ENCODE data around the gene CDC45. TPM values are rescaled to one million over a fixed set of nuclear protein-coding genes. Genes with fewer than 3 reads are reported as not detected.

CDC45 gene
- total and polyA plus RNA-seq, 8 donors: 0.28 to 1.3 (median 0.63) TPM; not detected in 2

GRCh38 chr22:19555651-19556050 lies 75.9 kb downstream of the CDC45 start:
- intact Hi-C loops (cut with DNase I): no loop called here
- H3K9me3 ChIP-seq: no peaks in the 10 kb centered on the region
- no peaks in the 10 kb centered on the region for H3K4me1 ChIP-seq
- no peak for TF ChIP-seq CTCF (IDR thresholded peaks at IDR 0.05)
- no peaks in the 10 kb centered on the region for H3K36me3 ChIP-seq
- DNase-seq (peak in 1 of 6 donors; percentile 19), FAIRE-seq (no peak), ATAC-seq (no peak)
- H3K27ac ChIP-seq: no peak overlapping the region
- no peaks in the 10 kb centered on the region for H3K27me3 ChIP-seq
- 68 to 70% methylated on average over 6 of the region's 6 CpGs for WGBS, 2 donors
- no peak overlapping the region for H3K4me3 ChIP-seq

GRCh38 chr22:19556963-19557545 lies 77.3 kb downstream of the CDC45 start:
- Histone ChIP-seq H3K36me3 (no peaks in the 10 kb centered on the region), H3K4me3 (no peak overlapping the region), H3K27me3 (no peaks in the 10 kb centered on the region), H3K27ac (no peak overlapping the region), H3K4me1 (no peaks in the 10 kb centered on the region), H3K9me3 (no peaks in the 10 kb centered on the region)
- intact Hi-C loops (cut with DNase I): no loop called here
- no peak for FAIRE-seq
- ATAC-seq: no peak
- TF ChIP-seq CTCF (IDR thresholded peaks at IDR 0.05): no peak
- 78 to 84% methylated on average over 10 of the region's 10 CpGs for WGBS, 2 donors
- DNase-seq: no peak

- Histone ChIP-seq H3K36me3 (no peaks in the 10 kb centered on the region), H3K4me3 (no peak overlapping the region), H3K27me3 (no peaks in the 10 kb centered on the region), H3K27ac (no peak overlapping the region), H3K4me1 (no peaks in the 10 kb centered on the region), H3K9me3 (no peaks in the 10 kb centered on the region)
- 76 to 77% methylated on average over 9 of the region's 9 CpGs for WGBS, 2 donors
- FAIRE-seq (no peak), ATAC-seq (no peak), DNase-seq (no peak)
- intact Hi-C loops (cut with DNase I): no loop called here
- TF ChIP-seq CTCF (IDR thresholded peaks at IDR 0.05): no peak
Measured at GRCh38 chr22:19559324-19559811, 79.6 kb downstream of the CDC45 start.

GRCh38 chr22:19559956-19560355 lies 80.2 kb downstream of the CDC45 start:
- Histone ChIP-seq H3K4me1 (no peaks in the 10 kb centered on the region), H3K27ac (no peak overlapping the region), H3K27me3 (no peaks in the 10 kb centered on the region), H3K36me3 (no peaks in the 10 kb centered on the region), H3K9me3 (no peaks in the 10 kb centered on the region), H3K4me3 (no peak overlapping the region)
- 88 to 92% methylated on average over 2 of the region's 2 CpGs for WGBS, 2 donors
- no peak for TF ChIP-seq CTCF (IDR thresholded peaks at IDR 0.05)
- FAIRE-seq (no peak), DNase-seq (no peak), ATAC-seq (no peak)
- intact Hi-C loops (cut with DNase I): no loop called here

Measured in pancreas (tissue), 10 donors.